Activated CD4-positive, alpha-beta T cell treated with anti-CD3 and anti-CD28 coated beads, Interleukin-2, amount 10 ng/mL, durations not matched to agents 7 days and 5 days (primary cell): Measurements from ENCODE around the gene SLC51A. TPM values are rescaled to one million over a fixed set of nuclear protein-coding genes. Genes with fewer than 3 reads are reported as not detected.
A peak's percentile ranks its signal among the peaks of the same experiment; 100 is the strongest.
"Not testable (repeated sequence)": the region's sequence is repeated elsewhere in the genome, so short reads cannot be mapped to it uniquely, and the experiment has no call there.

ENCODE experiments used
- CTCF ChIA-PET: fragments of 350-600 bp; sonication (Branson Sonifier 250); formaldehyde crosslinking; loops from one replicate; lab custom pipeline; 2021; ENCODE audit warnings: antibody characterized with exemption; lab: Charles Lee
- POLR2A ChIA-PET: fragments of 350-600 bp; sonication (Branson Sonifier 250); formaldehyde crosslinking; loops from one replicate; lab custom pipeline; 2021; ENCODE audit warnings: antibody characterized with exemption; lab: Charles Lee
- DNase-seq: peaks from one replicate; pipeline ENCODE4 v3.0.0-alpha.2; 2020
- H3K27ac Mint-ChIP-seq: one replicate; pipeline ENCODE4 v1.8.0; 2021; ENCODE audit warnings: mild to moderate bottlenecking, moderate library complexity, mixed read lengths
- H3K27me3 Mint-ChIP-seq: one replicate; pipeline ENCODE4 v1.8.0; 2021; ENCODE audit warnings: mixed read lengths
- H3K36me3 Mint-ChIP-seq: one replicate; pipeline ENCODE4 v1.8.0; 2021; ENCODE audit warnings: low read depth, mixed read lengths
- H3K4me1 Mint-ChIP-seq: one replicate; pipeline ENCODE4 v1.8.0; 2021; ENCODE audit warnings: mixed read lengths
- H3K4me3 Mint-ChIP-seq: one replicate; pipeline ENCODE4 v1.8.0; 2021; ENCODE audit warnings: mild to moderate bottlenecking, moderate library complexity, mixed read lengths
- H3K9me3 Mint-ChIP-seq: one replicate; pipeline ENCODE4 v1.8.0; 2021; ENCODE audit warnings: mixed read lengths
- total RNA-seq, 2 experiments: library from RNA; stranded (reverse); gene quantifications; one replicate each; pipeline ENCODE4 v1.2.3, GENCODE V29; 2021

The SLC51A gene
- total RNA-seq, 2 experiments from 2014 or later = not detected

GRCh38 chr3:196195664-196196265 lies 20.6 kb upstream of the SLC51A start:
- Mint-ChIP-seq H3K9me3 (no peaks in the 10 kb centered on the region), H3K27me3 (no peaks in the 10 kb centered on the region), H3K36me3 (no peaks in the 10 kb centered on the region), H3K4me3 (no peak overlapping the region), H3K27ac (no peak overlapping the region), H3K4me1 (peaks cover 39% of the 10 kb centered on the region)
- ChIA-PET CTCF (interaction anchor here (0.9 to 5.0 kb wide), 12 partner anchors 9 to 192 kb away, joined by 4 to 40 read pairs (median 9); no protein-coding TSS in a partner anchor), POLR2A (no interaction called here)
- DNase-seq = no peak

DNA sequence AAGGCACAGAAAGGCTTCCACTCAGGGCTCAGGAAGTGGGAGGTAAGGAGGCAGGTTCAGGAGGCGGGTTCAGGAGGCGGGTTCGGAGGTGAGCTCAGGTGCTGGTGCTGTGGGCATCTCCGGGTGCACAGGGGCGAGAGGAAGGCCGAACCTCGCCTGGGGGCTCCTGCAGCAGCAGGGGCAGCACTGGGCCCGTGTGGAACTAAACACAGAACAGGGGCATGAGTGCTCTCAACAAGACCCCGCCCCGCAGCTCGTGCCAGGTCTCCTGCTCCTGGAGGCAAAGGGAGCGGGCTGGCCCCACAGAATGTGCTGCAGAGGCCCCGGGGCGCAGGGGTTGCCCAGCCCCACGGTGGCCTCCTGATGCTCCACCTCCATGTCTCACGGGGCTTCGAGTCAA lies 18.8 kb upstream of the SLC51A start:
- peaks cover under 1% of the 10 kb centered on the region for H3K27me3 Mint-ChIP-seq
- DNase-seq = no peak
- no peak overlapping the region for H3K4me3 Mint-ChIP-seq
- H3K36me3 Mint-ChIP-seq = no peaks in the 10 kb centered on the region
- CTCF ChIA-PET = interaction anchor here (1.5 to 2.3 kb wide), 7 partner anchors 9 to 128 kb away, joined by 7 to 31 read pairs (median 21); no protein-coding TSS in a partner anchor
- no peak overlapping the region for H3K27ac Mint-ChIP-seq
- POLR2A ChIA-PET = no interaction called here
- peaks cover 27% of the 10 kb centered on the region for H3K4me1 Mint-ChIP-seq
- H3K9me3 Mint-ChIP-seq = no peaks in the 10 kb centered on the region

- no peak for DNase-seq
- H3K4me1 Mint-ChIP-seq = peaks cover 23% of the 10 kb centered on the region
- no peak overlapping the region for H3K27ac Mint-ChIP-seq
- ChIA-PET POLR2A (no interaction called here), CTCF (interaction anchor here (0.8 to 2.3 kb wide), 6 partner anchors 11 to 127 kb away, joined by 3 to 22 read pairs (median 8); no protein-coding TSS in a partner anchor)
- H3K27me3 Mint-ChIP-seq = peaks cover 7% of the 10 kb centered on the region
- H3K36me3 Mint-ChIP-seq = no peaks in the 10 kb centered on the region
- no peaks in the 10 kb centered on the region for H3K9me3 Mint-ChIP-seq
- H3K4me3 Mint-ChIP-seq = no peak overlapping the region
These were observed 18.2 kb upstream of the SLC51A start for GRCh38 chr3:196198081-196198675.

DNA sequence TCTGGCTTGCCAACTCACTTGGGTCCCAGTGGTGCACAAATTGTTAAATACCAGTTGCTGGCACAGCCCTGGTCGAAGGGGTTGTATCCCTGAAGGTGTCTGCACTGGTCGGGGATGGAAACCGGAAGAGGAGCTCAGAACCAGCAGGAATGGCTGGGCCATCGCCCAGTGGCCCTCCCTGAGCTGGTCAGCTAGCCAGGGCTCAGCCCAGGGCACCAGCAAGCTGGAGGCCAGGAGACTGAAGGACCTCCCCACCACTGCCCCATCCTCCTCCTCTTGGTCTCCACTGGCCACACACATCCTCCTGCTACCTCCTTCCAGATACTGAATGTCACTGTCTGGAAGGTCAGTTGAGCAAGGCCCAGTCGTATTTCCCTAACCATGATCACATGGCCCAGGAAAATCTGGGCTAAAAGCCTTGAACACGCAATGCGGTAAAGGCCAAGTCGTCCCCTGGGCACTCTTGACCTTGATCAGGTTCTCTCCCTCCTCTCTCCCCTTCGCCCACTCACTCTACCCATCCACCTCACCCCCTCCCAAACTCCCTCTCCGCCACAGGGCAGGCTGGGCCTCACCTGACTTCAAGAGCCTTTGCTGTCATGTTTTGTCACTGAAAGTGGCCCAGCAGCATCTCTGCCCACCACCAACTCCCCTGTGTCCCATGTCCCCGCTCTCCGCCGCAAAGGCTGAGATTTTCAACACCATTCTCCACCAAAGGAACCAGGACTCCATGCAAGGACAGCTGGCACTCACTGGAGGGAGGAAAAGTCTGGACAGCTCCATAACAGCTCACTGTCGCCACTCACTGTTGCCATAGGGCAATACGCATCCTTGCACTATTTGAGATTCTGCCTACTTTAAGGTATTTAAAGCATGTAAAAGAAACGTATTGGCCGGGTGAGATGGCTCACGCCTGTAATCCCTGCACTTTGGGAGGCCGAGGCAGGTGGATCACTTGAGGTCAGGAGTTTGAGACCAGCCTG lies 17.3 kb upstream of the SLC51A start:
- peaks cover 14% of the 10 kb centered on the region for H3K27me3 Mint-ChIP-seq
- H3K27ac Mint-ChIP-seq = no peak overlapping the region
- no peaks in the 10 kb centered on the region for H3K36me3 Mint-ChIP-seq
- H3K9me3 Mint-ChIP-seq = no peaks in the 10 kb centered on the region
- DNase-seq = no peak
- ChIA-PET CTCF (interaction anchor here (0.7 to 2.3 kb wide), 6 partner anchors 10 to 129 kb away, joined by 3 to 21 read pairs (median 3); no protein-coding TSS in a partner anchor), POLR2A (no interaction called here)
- no peak overlapping the region for H3K4me3 Mint-ChIP-seq
- peaks cover 23% of the 10 kb centered on the region for H3K4me1 Mint-ChIP-seq

GRCh38 chr3:196202516-196202970 lies 13.8 kb upstream of the SLC51A start:
- H3K4me3 Mint-ChIP-seq = no peak overlapping the region
- H3K4me1 Mint-ChIP-seq = peaks cover 19% of the 10 kb centered on the region
- no peak overlapping the region for H3K27ac Mint-ChIP-seq
- ChIA-PET POLR2A (no interaction called here), CTCF (interaction anchor here (0.6 kb wide), 1 partner anchor 217 kb away, joined by 3 read pairs; no protein-coding TSS in a partner anchor)
- H3K36me3 Mint-ChIP-seq = no peaks in the 10 kb centered on the region
- DNase-seq = no peak
- H3K9me3 Mint-ChIP-seq = no peaks in the 10 kb centered on the region
- H3K27me3 Mint-ChIP-seq = peaks cover 35% of the 10 kb centered on the region

- H3K27ac Mint-ChIP-seq = no peak overlapping the region
- H3K4me3 Mint-ChIP-seq = no peak overlapping the region
- POLR2A ChIA-PET = no interaction called here
These were observed 12.5 kb upstream of the SLC51A start for GRCh38 chr3:196203846-196204245.

GRCh38 chr3:196205442-196206205 lies 10.7 kb upstream of the SLC51A start:
- not testable (repeated sequence) for H3K4me3 Mint-ChIP-seq, H3K9me3 Mint-ChIP-seq, DNase-seq, H3K27ac Mint-ChIP-seq, H3K36me3 Mint-ChIP-seq
- ChIA-PET POLR2A (interaction anchor here (0.5 kb wide), 1 partner anchor 85 kb away, joined by 5 read pairs; no protein-coding TSS in a partner anchor), CTCF (interaction anchor here (3.2 kb wide), 1 partner anchor 9 kb away, joined by 13 read pairs; no protein-coding TSS in a partner anchor)
- Mint-ChIP-seq H3K4me1 (peaks cover 26% of the 10 kb centered on the region), H3K27me3 (peaks cover 38% of the 10 kb centered on the region)

More at GRCh38 chr3:196203846-196204245, 12.5 kb upstream of the SLC51A start:
- Mint-ChIP-seq H3K9me3 (no peaks in the 10 kb centered on the region), H3K36me3 (no peaks in the 10 kb centered on the region), H3K27me3 (peaks cover 38% of the 10 kb centered on the region), H3K4me1 (peaks cover 26% of the 10 kb centered on the region)
- no peak for DNase-seq
- CTCF ChIA-PET = no interaction called here

DNA sequence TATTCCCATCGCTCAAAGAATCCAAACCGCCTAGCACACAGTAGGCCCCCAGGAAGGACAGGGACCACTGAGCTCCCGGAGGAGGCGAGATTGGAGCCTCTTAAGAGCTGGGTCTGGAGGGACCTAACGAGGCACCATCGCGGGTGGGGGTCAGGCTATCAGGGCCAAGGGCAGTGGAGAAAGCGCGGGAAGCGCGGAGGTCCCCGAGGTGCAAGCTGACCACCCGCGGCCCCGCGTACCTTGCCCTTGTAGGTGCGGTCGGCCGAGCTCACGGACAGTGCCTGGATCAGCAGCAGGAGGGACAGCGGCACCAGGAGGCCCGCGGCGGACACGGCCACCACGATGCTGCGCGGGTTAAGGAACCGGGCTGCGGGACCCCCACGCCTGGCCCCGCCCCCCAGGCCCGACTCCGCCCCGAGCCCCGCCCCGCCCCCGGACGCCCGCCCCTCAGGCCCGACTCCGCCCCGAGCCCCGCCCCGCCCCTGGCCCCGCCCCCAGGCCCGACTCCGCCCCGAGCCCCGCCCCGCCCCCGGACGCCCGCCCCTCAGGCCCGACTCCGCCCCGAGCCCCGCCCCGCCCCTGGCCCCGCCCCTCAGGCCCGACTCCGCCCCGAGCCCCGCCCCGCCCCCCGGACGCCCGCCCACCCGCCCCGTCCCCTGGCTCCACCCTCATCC lies 9.0 kb upstream of the SLC51A start:
- Mint-ChIP-seq H3K36me3 (no peaks in the 10 kb centered on the region), H3K27ac (no peak overlapping the region), H3K4me1 (peaks cover 26% of the 10 kb centered on the region), H3K27me3 (peaks cover 38% of the 10 kb centered on the region), H3K9me3 (no peaks in the 10 kb centered on the region), H3K4me3 (peak overlapping the region; percentile 80)
- CTCF ChIA-PET = interaction anchor here (0.7 to 3.2 kb wide), 5 partner anchors 10 to 164 kb away, joined by 3 to 13 read pairs (median 4); no protein-coding TSS in a partner anchor
- peak; percentile 27 for DNase-seq
- POLR2A ChIA-PET = no interaction called here

GRCh38 chr3:196207833-196208607 lies 8.3 kb upstream of the SLC51A start:
- H3K27me3 Mint-ChIP-seq = peaks cover 33% of the 10 kb centered on the region
- no peaks in the 10 kb centered on the region for H3K9me3 Mint-ChIP-seq
- peaks cover 24% of the 10 kb centered on the region for H3K4me1 Mint-ChIP-seq
- peak overlapping the region; percentile 80 for H3K4me3 Mint-ChIP-seq
- peak; percentile 69 for DNase-seq
- ChIA-PET POLR2A (no interaction called here), CTCF (interaction anchor here (1.1 to 3.2 kb wide), 3 partner anchors 11 to 135 kb away, joined by 3 to 13 read pairs (median 4); no protein-coding TSS in a partner anchor)
- H3K36me3 Mint-ChIP-seq = no peaks in the 10 kb centered on the region
- peak overlapping the region; percentile 79 for H3K27ac Mint-ChIP-seq

GRCh38 chr3:196208942-196209695 lies 7.2 kb upstream of the SLC51A start:
- H3K9me3 Mint-ChIP-seq = no peaks in the 10 kb centered on the region
- ChIA-PET CTCF (no interaction called here), POLR2A (no interaction called here)
- no peaks in the 10 kb centered on the region for H3K36me3 Mint-ChIP-seq
- H3K27me3 Mint-ChIP-seq = peaks cover 24% of the 10 kb centered on the region
- no peak overlapping the region for H3K27ac Mint-ChIP-seq
- H3K4me3 Mint-ChIP-seq = peak overlapping the region; percentile 60
- DNase-seq = no peak
- peaks cover 18% of the 10 kb centered on the region for H3K4me1 Mint-ChIP-seq
